HG03066 (cell line): ENCODE measurements around the gene JOSD2.

Experiments used
- ATAC-seq: cut with Tn5 transposase; IDR thresholded peaks from one replicate; pipeline ENCODE4 v1.9.1; 2021; ENCODE audit warnings: low read depth; ENCODE audit not compliant: unreplicated experiment

Gene JOSD2

GRCh38 chr19:50511069-50511822 lies at the start of gene JOSD2:
Gene JOSD2 (minus strand): TSS chr19:50511191. CDS start chr19:50510431, 760 bp downstream.
- ATAC-seq: peak; percentile 86

GRCh38 chr19:50559636-50560035 lies 48.6 kb upstream of the JOSD2 start:
- ATAC-seq: no peak

- ATAC-seq: no peak
These were observed 47.5 kb upstream of the JOSD2 start for GRCh38 chr19:50558449-50558848.

- no peak for ATAC-seq
These were observed 47.0 kb upstream of the JOSD2 start for GRCh38 chr19:50558039-50558438.

DNA sequence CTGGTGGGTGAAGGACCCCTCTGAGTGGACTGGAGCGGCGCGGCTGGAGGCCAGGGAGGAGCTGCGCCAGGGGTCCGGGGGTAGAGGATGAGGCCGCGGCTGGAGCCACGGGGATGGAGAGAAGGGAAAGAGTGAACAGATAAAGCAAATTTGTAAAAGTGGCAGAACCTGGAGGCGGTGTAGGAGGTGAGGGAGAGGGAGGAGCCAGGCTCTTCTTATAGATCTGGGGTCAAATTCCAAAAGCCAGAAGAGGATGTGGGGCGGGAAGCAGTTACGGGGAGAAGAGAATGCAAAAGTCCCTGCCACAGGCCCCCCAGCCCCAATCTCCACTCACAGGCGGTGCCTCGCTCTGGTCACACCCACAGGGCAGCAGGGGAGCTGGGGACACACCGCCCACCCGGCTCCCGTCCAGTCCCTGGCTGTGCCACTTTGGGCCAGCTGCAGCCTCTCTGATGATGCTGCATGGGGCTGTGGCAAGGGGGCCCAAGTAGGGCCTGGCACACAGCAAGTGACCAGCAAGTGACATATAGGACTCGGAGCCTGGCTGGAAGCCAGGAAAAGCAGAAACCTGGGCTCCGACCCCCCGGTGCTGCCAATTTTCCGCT lies 46.1 kb upstream of the JOSD2 start:
- no peak for ATAC-seq

DNA sequence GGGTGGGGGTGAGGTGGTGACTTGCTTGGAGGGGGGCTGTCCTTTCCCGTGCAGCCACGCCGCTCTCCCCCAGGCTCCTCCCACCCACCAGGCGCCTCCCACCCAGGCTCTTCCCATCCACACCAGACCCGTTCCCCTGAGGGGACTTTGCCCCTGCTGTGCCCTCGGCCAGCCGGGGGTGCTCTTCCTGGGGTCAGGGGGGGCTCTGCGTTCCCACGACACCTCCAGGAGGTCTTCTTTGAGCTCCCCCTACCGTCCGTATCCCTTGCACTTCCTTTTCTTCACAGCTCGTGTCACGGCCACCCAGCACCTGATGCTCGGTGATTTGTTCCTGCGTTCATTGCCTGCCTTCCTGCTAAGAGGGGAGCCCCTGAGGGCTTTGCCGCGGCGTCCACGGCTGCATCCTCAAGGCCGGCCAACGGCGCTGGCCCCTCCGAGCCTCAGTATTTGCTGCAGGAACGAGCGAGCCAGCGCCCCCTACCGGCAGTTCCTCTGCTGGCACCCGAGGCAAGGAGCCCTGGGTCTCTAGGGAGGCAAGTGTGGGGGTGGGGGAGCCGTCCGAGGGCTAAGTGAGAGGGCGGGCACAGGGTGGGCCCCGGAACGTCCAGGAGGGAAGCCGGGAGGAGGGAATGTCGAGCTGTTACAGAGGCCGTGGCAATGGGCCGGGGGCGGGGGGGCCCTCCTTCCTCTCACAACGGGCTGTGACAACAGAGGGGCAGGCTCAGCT lies 45.5 kb upstream of the JOSD2 start:
- ATAC-seq: no peak

DNA sequence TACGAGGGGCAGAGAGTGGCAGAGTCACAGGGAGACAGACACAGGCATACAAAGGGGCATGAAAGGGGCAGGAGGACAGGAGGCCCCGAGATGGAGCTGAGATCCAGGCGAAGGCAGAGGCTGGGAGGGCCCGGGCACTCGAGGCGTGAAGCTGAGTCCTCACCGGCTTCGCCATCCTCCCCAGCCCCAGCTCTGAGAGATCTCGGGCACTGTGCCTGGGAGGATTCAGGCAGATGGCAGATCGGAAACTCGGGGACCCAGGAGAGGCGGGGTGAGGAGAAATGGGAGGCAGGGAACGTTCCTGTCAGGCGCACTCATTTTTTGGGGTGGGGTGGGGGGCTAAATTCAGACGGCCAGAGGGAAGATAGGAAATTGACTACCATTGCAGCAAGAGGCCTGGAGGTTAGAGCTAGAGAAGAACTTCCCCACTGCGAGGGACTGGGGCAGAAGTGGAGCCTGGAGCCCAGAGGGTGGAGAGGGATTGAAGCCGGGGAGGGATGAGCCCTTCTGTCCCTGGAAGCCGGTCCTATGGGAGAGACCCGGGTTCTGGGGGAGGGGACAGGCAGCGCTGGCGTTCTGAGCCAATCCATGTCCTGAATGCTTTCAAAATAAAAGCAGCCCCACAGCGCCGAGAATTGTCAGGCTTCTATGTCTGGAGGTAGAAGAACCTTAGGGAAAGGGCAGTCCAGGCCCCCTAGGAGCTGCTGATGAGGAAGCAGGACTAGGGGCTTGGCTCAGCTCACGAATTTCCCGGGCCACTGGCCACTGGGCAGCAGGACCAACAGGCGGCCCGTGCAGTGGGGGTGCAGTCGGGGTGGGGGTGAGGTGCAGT lies 44.7 kb upstream of the JOSD2 start:
- no peak for ATAC-seq

DNA sequence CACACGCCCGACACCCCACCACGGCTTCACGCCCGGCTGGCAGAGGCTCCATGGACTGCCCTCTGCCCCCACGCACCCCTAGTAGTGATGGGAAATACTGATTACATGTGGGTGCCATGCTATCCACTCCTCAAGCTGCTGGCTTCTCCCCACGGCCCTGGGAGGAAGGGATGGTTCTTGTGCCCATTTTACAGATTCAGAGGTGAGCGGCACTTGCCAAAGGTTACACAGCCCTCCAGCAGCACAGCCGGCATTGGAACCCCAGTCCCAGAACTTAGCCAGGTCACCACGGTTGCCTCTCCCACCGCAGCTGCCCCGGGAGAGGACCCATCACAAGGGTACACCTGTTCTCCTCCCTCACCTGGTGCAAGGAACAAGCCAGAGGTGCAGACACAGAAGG lies 44.0 kb upstream of the JOSD2 start:
- ATAC-seq: no peak

- no peak for ATAC-seq
These were observed 43.2 kb upstream of the JOSD2 start for GRCh38 chr19:50554212-50554611.

- ATAC-seq: no peak
These were observed 42.2 kb upstream of the JOSD2 start for GRCh38 chr19:50553134-50553703.

GRCh38 chr19:50552540-50552939 lies 41.5 kb upstream of the JOSD2 start:
- ATAC-seq: no peak

DNA sequence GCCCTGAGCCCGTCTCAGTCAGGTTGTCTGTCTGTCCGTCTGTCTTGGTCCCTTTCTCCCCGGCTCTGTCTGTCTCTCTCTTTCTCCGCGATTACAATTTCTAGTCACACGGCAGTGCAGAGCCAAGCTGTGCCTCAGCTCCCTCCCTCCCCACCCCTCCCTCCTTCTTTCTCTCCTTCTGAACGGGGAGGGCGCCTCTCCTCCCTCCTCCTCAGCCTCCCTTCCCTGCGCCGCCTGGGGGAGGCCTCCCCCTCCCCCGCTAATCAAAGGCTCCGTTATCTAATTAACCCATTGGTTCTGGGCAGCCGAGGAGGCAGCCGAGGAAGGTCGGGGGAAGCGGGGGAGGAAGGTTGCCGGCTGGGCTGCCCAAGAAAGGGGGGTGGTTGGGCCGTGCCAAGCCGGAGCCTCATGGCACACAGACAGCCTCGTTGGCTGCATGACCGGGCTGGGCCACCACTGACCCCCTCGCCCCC lies 40.8 kb upstream of the JOSD2 start:
- no peak for ATAC-seq

DNA sequence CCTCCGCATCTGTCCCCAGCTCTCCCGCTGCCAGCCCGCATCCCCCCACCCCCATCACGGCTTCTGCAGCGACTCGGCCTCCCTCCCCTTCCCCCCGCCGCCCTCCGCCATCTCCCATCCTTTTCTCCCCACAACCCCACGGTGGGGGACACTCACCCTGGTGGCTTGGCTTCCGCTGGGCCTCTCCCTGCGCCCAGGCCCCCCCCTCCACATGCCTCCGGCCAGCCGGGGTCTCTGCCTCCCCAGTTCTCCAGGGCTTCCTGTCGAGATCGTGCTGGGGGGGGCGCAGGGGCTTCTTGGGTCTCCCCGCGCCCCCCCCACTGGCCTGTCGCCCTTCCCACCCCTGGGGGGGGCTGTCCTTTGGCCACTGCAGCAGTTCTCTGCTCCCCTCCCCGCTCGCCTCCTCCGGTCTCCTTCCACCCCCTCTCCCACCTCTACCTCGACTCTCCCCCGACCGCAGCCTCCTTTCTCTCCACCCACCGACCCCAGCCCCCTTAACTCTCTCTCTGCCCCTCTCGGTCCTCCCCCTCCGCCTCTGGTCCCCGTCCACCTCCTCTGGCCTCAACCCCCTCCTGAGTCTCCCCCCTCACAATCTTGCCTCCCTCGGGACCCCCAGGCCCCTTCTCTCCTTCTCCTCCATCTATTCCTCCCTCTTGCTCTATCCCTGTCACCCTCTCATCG lies 40.2 kb upstream of the JOSD2 start:
- ATAC-seq: no peak

GRCh38 chr19:50550594-50550966 lies 39.6 kb upstream of the JOSD2 start:
- no peak for ATAC-seq

DNA sequence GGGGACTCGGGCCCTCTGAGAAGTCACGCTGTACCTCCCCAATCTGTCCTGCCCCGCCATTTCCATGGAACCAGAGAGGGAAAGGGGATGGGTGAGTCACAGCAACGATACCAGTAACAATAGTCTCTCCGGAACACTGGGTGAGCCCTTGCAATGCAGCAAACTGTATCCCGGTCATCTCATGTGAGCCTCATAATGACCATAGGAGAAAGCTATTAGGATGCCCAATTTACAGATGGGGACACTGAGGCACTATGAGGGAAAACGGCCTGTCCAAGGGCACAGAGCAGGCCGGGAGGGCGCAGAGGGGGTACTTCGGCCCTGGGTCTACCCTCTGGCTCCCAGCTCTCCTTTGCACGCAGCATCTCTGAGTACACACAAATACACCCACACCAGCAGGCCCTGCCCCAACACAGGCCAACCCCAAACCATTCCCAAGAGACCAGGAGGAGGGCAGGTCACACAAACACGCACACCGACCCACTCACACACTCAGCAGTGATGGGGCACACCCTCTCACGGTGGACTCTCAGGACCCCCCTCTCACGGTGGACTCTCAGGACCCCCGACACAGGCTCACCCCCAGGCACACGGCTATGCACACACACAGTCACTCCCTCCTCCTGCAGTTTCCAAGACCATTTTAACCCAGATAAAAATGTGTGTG lies 39.1 kb upstream of the JOSD2 start:
- no peak for ATAC-seq

GRCh38 chr19:50549059-50549926 lies 38.3 kb upstream of the JOSD2 start:
- no peak for ATAC-seq

- ATAC-seq: no peak
These were observed 37.4 kb upstream of the JOSD2 start for GRCh38 chr19:50548191-50549058.
